HTR-8/SVneo (cell line): ENCODE results near the gene NAB1.
"Not testable (repeated sequence)": the region's sequence is repeated elsewhere in the genome, so short reads cannot be mapped to it uniquely, and the experiment has no call there.

Experiments used
- DNase-seq: peaks from one replicate; pipeline ENCODE4 v3.0.0; 2011; ENCODE audit warnings: low spot score, mixed read lengths; ENCODE audit not compliant: insufficient read length
- FAIRE-seq: peaks from 2 replicates; lab custom pipeline; 2011; peaks lifted over from hg19 to GRCh38; lab: Jason Lieb, UNC

Gene NAB1

DNA sequence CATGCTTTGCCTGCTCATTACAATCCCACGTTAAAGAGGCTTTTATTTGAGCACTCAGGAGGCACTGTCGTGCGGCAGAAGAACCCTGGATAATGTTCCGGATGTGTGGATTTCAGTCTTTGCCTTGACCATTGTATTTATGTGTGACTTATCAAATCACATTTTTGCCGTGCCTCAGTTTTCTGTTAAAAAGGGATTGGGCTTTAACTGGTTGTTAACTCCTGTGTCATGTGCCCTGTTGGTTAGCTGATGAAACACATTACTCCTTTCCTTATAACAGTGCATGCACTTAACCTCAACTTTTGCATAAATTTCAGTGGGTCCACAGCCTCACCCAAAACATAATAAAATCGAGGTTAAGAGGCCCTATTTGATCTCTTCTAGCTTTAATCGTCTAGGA, 52.7 kb downstream of the NAB1 start:
- no peak for FAIRE-seq
- DNase-seq: no peak

- no peak for DNase-seq
- no peak for FAIRE-seq
Measured at GRCh38 chr2:190705280-190705679, 56.4 kb downstream of the NAB1 start.

DNA sequence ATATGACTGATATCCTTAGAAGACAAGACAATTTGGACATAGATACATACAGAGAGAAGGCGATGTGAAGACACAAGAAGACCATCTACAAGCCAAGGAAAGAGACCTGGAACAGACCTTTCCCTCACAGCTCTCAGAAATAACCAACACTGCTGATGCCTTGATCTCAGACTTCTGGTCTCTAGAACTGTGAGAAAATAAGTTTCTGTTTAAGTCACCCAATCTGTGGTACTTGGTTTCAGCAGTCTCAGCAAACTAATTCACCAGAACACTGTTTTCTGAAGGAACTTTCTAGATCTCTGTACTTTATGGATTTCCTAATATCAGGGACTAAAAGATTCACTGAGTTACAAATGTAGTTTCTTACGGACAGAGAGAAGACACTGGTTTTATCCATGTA, 58.8 kb downstream of the NAB1 start:
- FAIRE-seq: no peak

DNA sequence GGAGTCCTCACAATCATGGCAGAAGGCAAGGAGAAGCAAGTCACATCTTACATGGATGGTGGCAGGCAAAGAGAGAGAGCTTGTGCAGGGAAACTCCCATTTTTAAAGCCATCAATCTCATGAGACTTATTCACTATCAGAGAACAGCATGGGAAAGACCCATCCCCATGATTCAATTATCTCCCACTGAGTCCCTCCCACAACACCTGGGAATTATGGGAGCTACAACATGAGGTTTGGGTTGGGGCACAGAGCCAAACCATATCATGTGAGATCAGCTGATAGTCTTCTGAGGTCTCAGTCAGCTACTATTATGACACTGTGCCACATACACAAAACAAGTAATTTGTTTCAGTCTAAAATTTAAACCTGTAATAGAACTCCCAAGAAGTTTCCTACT, 59.8 kb downstream of the NAB1 start:
- not testable (repeated sequence) for FAIRE-seq, DNase-seq

More for the DNA sequence above, 58.8 kb downstream of the NAB1 start:
- no peak for DNase-seq

DNA sequence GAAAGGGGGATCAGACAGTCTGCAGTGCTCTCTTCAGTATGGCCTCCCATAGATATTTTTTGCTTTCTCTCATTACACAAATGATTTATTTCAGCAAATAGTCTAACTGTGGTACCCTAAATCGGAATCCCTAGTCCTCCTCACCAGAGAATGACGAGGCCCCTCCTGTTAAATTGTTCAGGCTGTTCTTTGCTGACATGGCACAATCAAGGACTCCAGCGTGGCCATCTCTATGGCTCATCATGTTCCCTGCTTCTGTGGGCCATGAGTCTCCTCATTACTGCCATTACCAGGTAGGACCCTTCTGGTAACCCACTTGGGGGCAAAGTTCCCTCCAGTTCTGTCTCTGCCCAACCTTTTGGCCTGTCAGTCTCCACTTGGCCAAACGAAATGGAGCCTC, 62.2 kb downstream of the NAB1 start:
- DNase-seq (no peak), FAIRE-seq (no peak)

DNA sequence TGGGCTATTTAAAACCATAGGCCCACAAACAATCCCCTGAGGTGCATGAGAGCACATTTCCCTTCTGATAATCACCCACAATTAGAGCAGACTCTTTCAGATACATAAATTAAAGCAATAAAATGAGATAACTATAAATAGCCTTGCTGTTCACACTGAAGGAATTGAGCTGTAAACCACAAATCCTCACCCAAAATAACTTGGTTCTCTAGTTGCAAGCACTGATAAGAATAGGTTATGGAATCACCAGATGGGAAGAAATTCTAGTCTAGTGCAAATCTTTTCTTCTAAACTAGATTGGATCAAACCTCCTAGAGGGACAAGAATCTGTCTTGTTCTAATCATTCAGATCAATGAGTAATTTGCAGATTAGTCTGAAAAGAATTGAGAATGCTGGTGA, 64.6 kb downstream of the NAB1 start:
- DNase-seq (no peak), FAIRE-seq (no peak)

GRCh38 chr2:190714958-190715357, 66.1 kb downstream of the NAB1 start:
- FAIRE-seq: peak; percentile 48
- no peak for DNase-seq

DNA sequence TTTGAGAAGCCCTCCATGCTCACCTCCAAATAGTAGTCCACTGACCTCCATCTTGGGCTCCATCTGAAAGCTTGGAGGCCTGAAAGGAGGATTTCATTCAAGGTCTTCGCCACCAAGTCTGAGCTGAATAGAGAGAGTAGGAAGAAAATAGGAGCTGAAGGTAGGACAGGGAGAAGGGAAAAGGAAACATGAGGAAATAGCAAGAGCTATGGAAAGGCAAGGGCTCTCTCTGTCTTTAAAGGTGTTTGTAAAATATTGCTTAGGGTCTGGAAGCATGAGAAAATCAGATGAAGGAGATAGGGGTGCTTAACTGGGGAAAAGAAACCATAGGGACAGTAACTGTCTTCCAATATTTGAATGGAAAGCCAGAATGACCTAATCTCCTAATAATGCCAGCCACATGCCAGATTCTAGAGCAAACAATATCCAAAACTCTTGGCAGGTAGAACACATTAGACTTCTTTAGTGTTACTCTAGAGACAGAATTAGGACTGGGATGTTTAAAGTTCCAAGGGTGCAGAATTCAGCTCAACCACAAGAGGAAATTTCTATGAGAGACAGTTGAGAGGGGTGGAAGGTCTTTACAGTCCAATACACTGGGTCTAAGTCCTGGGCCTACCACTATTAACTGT, 67.4 kb downstream of the NAB1 start:
- FAIRE-seq (no peak), DNase-seq (no peak)

DNA sequence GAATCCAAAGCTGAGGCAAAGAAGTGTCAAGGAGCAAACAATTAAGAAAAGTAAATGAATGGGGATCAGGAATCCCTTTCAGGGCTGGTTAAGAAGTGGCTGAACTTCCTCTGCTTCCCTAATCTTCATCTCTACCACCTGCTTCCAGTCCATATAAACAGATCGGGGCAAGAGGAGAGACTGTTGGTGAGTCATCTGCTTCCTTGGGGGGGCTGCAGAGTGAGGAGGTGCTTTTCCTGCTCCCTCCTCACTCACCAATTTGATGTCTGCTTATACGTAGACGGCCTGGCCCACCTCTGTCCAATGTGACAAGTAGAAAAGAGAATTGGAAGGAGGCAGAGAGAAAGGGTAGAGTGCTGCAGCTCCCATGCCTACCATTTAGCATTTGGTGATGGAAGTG, 68.4 kb downstream of the NAB1 start:
- FAIRE-seq (peak; percentile 36), DNase-seq (no peak)

- DNase-seq (no peak), FAIRE-seq (peak; percentile 16)
Measured at GRCh38 chr2:190717764-190718651, 69.1 kb downstream of the NAB1 start.

- peak; percentile 80 for DNase-seq
- peak; percentile 76 for FAIRE-seq
Measured at GRCh38 chr2:190718652-190719526, 70.0 kb downstream of the NAB1 start.

DNA sequence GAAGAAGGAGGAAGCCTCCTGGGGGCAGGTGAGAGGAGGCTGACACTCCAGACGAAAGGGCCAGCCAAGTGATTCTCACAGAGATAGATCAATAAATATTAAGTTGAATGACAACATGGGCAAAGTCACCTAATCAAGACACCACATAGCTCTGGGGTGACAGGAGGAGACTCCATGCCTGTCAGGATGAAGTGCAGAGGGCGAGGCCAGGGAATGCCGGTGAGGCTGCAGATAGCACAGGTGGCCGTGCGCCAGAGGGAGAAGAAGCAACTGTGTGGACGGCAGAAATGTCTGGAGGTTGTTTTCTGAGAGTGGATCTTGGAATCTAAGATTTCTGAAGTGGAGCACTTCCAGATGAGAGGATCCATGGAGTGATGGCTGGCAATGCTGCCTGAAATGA, 71.4 kb downstream of the NAB1 start:
- no peak for FAIRE-seq
- DNase-seq: no peak

GRCh38 chr2:190720691-190721090, 71.8 kb downstream of the NAB1 start:
- DNase-seq (no peak), FAIRE-seq (no peak)

GRCh38 chr2:190722061-190722759, 73.3 kb downstream of the NAB1 start:
- FAIRE-seq (no peak), DNase-seq (no peak)

DNA sequence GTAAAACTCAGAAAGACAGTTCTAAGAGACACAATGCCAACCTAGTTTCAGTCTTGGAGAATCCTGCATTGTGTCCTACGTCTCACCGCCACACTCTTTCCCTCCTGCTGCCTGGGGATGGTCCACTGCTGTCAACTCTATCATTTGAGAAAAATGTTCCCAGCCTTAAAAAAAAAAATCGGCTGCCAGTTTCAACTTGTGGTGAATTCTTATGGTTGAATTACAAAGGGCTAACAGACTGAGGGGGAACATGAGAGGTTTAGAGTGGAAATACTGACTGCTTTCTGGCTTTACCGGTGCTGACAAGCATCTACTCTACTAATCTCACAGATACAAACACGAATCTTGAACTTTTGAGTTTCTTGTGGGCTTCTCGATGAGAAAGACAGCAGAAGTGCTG, 74.0 kb downstream of the NAB1 start:
- DNase-seq: no peak
- no peak for FAIRE-seq

DNA sequence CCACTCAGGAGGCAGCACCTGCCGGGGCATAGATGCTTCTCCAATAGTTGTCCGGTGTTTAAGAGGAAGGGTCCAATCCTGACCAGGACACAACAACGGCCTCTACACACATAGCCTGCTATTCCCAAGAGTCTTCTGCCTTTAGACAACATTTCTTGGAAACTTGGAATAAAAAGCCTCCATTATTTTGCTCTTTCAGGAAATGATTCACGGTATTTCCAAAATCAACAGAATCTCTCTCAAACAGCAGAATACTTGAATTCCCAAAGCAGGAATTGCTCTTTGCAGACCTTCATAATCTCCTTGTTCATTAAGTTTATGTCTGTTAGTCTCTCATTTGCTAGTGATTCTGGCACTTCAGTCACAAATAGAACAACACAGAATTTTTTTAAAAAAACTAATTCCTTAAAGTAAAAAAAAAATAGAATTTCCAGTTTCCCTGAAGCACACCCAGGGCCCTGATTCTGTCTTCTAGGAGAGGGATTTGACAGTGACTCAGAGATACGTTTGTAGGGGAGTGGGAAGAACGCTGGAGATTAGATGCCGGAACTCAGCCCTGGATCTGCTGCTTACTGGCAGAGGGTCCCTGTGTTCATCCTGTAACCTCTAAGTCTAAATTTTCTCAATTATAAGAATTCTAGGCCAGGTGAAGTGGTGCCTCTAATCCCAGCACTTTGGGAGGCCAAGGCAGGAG, 74.7 kb downstream of the NAB1 start:
- DNase-seq (no peak), FAIRE-seq (no peak)

DNA sequence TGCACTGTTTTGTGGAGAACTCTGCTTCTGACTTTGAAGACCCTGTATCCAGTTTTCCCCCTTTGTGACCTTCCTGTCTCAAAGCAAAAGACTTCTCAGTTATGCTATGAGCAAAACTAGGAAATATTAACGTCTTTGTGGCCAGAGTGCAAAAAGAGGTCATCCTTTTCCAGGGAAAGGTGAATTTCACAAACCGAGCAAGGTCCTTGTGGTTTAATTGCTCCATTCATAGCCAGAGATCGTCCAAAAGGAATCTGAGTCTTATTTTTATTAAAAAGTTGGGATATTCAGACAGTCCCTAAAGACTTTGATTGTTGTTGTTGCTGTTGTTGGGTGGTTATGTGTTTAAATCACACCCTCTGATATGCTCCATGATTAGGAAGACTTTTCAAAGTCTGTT, 77.4 kb downstream of the NAB1 start:
- no peak for DNase-seq
- no peak for FAIRE-seq

GRCh38 chr2:190736355-190736754, 87.5 kb downstream of the NAB1 start:
- no peak for FAIRE-seq

GRCh38 chr2:190740449-190740848, 91.6 kb downstream of the NAB1 start:
- FAIRE-seq: no peak
- DNase-seq: no peak

More at GRCh38 chr2:190736355-190736754, 87.5 kb downstream of the NAB1 start:
- DNase-seq: no peak
